HG03378 (cell line): ENCODE measurements around the gene SPTA1.
"Not testable (repeated sequence)": the region's sequence is repeated elsewhere in the genome, so short reads cannot be mapped to it uniquely, and the experiment has no call there.

ENCODE experiments used
- ATAC-seq: cut with Tn5 transposase; IDR thresholded peaks from one replicate; pipeline ENCODE4 v1.9.1; 2021; ENCODE audit warnings: mild to moderate bottlenecking, moderate library complexity; ENCODE audit not compliant: unreplicated experiment

The SPTA1 gene

GRCh38 chr1:158686111-158687009, at the start of gene SPTA1:
SPTA1 (minus strand) TSS chr1:158686715; CDS start chr1:158686517, 198 bp downstream.
- no peak for ATAC-seq

GRCh38 chr1:158735848-158736247, 49.3 kb upstream of the SPTA1 start:
- ATAC-seq: no peak

GRCh38 chr1:158732524-158732923, 46.0 kb upstream of the SPTA1 start:
- no peak for ATAC-seq

- ATAC-seq: no peak
Observed at GRCh38 chr1:158731707-158732106, 45.2 kb upstream of the SPTA1 start.

GRCh38 chr1:158730453-158730852, 43.9 kb upstream of the SPTA1 start:
- ATAC-seq: no peak

- ATAC-seq: no peak
Observed at GRCh38 chr1:158728510-158729225, 42.2 kb upstream of the SPTA1 start.

GRCh38 chr1:158724442-158724841, 37.9 kb upstream of the SPTA1 start:
- ATAC-seq: no peak

GRCh38 chr1:158720620-158721019, 34.1 kb upstream of the SPTA1 start, which contains the start of gene OR6K3:
OR6K3 (minus strand) TSS chr1:158720720; CDS start chr1:158718115, 2,605 bp downstream.
- ATAC-seq: no peak

- no peak for ATAC-seq
Observed at GRCh38 chr1:158719664-158720063, 33.1 kb upstream of the SPTA1 start.

GRCh38 chr1:158717344-158717743, 30.8 kb upstream of the SPTA1 start:
- no peak for ATAC-seq

- no peak for ATAC-seq
Observed at GRCh38 chr1:158716335-158716734, 29.8 kb upstream of the SPTA1 start.

- ATAC-seq: no peak
Observed at GRCh38 chr1:158714754-158715153, 28.2 kb upstream of the SPTA1 start.

GRCh38 chr1:158711098-158711497, 24.6 kb upstream of the SPTA1 start:
- no peak for ATAC-seq

GRCh38 chr1:158706096-158706495, 19.6 kb upstream of the SPTA1 start:
- ATAC-seq: no peak

GRCh38 chr1:158700552-158700951, 14.0 kb upstream of the SPTA1 start, which contains the start of gene OR6K2:
OR6K2 (minus strand) TSS chr1:158700652; CDS start chr1:158700652, 0 bp downstream.
- no peak for ATAC-seq

GRCh38 chr1:158694596-158694995, 8.1 kb upstream of the SPTA1 start:
- no peak for ATAC-seq

- ATAC-seq: no peak
Observed at GRCh38 chr1:158692356-158692755, 5.8 kb upstream of the SPTA1 start.

GRCh38 chr1:158691907-158692306, 5.4 kb upstream of the SPTA1 start:
- ATAC-seq: no peak

- not testable (repeated sequence) for ATAC-seq
Observed at GRCh38 chr1:158691149-158691548, 4.6 kb upstream of the SPTA1 start.

GRCh38 chr1:158689875-158690274, 3.4 kb upstream of the SPTA1 start:
- no peak for ATAC-seq

- no peak for ATAC-seq
Observed at GRCh38 chr1:158689110-158689509, 2.6 kb upstream of the SPTA1 start.

- not testable (repeated sequence) for ATAC-seq
Observed at GRCh38 chr1:158688343-158688742, 1.8 kb upstream of the SPTA1 start.
